ENCODE measurements around the gene METTL13.

The METTL13 gene

DNA sequence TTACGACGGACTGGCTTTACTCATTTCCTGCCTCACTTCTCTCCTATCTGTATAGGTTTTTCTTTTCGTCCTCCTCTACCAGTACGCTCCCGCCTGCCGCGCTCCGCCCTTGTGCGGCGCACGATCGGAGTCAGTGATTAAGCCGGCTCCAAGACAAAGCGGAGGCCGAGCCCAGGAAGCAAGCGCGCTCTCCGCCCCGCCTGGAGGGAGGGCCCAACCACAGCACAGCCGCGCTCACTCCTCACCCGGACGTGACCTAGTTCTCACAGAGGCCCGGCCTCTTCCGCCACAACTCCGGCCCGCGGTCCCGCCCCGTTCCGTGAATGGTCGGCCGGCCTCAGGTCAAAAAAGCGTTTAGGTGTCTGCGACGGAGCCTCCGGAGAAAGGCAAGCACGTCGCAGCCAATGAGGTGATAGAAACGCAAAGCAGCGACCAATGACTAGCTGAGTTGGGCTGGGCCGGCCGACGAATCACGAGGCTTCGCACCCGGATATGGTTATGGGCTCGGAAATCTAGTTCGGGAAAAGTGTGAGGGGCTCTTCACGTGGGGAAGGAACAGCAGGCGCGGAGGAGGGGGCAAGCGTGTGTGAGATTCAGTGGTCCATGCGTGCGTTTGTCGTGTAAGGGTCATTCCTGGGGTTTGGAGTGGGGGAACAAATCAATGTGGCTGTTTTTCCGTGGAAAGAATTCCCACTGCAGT, at the start of gene METTL13:
Gene METTL13 (plus strand): TSS at position 485 of the 700 bp plus-strand sequence. CDS start 308 bp downstream, outside the sequence.
- DNase-seq: peak; percentile 99

- DNase-seq: no peak
Observed at GRCh38 chr1:171736196-171736595, 45.3 kb upstream of the METTL13 start.

- DNase-seq: no peak
Observed at GRCh38 chr1:171738911-171739310, 42.5 kb upstream of the METTL13 start.

DNA sequence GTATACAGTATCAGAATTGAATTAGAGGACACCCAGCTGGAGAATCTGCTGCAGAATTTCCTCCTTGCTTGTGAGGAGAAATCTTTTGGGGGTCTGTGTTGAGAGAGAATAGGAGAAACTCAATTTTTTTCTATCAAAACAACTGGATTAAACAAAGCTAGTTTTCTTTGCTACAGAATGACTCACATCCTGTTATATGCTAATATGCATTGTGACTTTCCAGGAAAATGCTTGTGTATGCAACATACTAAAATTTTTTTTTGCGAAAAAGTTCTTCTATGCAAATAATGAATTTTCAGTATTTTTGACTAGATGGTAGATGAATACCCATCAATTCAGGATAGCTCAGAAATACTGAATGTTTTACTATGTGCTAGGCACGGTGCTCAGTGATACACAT, 41.8 kb upstream of the METTL13 start:
- DNase-seq: no peak

GRCh38 chr1:171740356-171740863, 41.0 kb upstream of the METTL13 start:
- DNase-seq: no peak

DNA sequence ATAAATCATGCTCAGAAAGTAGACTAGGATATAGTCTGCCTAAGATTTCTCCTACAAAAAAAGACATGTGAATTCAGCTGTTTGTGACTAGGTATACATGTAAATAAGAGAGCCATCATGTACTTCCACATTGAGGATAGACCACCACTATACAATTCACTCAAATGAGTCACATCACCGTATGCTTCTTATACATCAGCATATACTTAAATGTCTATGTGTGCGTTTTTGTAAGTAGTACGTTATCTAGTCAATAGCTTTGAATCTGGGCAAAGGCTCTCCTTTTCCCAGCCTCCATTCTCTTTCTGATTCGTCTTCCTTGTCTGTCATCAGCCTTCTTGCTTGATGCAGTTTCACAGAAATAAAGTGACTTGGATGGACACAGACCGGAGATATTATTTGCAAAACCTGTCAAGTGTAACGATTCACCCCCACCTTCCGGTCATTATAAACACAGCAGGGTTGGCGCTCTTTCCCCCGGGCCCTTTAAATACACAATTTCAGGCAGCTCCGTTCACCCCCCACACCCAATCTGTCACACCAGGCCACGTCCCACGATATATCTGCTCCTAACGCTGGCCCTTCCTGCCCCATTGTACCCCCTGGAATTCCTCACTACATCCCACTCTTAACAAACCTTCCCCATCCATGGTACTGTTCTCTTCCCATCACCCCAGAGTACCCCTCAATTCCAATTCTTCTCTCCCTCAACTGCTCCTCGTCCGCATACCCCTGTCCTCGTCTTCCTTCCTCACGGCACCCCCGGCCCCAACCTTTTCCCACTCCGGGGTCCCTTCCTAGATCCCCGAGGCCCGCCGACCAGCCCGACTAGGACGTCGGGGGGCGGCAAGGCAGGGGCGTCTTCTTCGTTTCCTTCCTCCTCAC, 40.2 kb upstream of the METTL13 start:
- DNase-seq: peak; percentile 12

GRCh38 chr1:171741872-171742576, 39.4 kb upstream of the METTL13 start, which contains the start of gene VAMP4:
VAMP4 (minus strand) TSS chr1:171742065; CDS start chr1:171738414, 3,651 bp downstream.
- DNase-seq: peak; percentile 74

GRCh38 chr1:171742577-171742922, 38.9 kb upstream of the METTL13 start:
- DNase-seq: no peak

DNA sequence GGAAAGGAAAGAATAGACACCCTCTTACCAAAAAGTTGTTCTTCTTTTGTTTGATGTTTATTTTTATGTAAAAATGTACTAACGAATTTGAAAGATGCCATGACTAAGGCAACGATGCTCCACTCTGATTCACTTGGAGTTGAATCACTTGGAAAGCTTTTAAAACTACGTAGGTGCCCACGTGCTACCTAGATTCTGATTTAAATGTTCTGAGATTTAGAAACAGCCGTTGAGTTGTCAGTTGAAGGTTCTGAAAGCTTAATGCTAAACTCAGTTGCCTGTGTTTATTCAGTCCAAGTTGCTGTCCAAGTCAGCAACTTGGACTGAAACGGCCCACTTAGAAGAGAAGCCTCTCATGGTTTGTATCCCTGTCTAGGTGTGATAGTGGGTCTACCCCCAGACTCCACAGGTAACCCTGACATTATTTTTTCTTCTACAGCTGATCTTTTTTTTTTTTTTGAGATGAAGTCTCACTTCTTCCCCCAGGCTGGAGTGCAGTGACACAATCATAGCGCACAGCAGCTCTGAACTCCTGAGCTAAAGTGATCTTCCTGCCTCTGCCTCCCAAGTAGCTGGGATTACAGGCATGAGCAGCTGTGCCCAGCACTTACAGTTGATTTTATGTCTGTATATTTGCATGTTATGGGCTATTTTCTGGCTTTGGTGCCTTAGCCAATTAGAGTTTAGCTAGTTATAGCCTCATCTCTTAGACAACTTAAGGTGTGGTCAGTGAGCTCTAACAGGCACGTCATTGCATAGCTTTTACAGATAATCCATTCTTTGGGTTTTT, 38.2 kb upstream of the METTL13 start:
- DNase-seq: no peak

DNA sequence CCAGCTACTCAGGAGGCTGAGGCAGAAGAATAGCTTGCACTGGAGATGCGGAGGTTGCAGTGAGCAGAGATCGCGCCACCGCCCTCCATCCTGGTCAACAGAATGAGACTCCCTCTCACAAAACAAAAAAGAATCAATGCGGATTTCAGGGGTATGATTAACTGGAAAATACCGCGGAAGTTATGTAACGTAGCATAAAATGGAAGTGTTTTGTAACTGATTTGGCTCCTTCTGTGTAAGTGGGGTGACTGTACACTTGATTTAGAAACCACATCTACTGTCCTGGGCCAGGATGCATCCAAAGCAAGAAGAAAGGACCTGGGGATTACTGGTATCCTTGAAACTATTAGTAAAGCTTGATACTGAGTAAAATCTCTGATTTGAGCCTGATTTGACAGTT, 36.5 kb upstream of the METTL13 start:
- DNase-seq: no peak

GRCh38 chr1:171748651-171749050, 32.8 kb upstream of the METTL13 start:
- no peak for DNase-seq

DNA sequence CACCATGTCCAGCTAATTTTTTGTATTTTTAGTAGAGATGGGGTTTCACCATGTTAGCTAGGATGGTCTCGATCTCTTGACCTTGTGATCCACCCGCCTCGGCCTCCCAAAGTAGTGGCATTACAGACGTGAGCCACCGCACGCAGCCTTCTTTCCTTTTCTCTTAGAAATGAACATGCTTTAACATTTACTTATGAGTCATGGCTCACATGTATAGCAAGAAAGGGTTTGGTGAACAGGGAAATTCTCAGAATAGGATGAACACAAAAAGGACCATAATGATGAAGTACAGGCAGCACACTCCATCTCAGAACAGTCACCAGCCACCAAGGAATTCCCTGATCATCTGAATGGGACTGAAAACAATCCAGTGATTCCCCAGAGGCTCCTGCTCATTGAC, 30.2 kb upstream of the METTL13 start:
- no peak for DNase-seq

DNA sequence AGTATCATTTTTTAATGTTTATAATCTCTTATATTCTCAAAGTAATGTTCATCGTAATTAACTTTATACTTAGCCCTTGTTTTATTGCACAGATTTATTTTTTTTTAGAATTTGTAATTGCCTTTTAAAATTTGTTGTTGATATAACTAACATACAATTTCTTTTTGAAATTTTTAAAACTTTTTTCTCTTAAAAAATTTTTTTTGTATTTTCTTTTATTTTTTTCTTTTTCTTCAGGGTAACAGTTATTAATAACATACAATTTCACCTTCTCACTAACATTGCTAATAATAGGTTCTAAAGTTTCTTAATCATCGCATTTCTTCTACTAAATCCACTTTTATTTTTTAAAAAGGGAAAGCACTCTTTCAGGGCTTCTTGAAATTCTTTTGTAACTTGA, 28.3 kb upstream of the METTL13 start:
- no peak for DNase-seq

DNA sequence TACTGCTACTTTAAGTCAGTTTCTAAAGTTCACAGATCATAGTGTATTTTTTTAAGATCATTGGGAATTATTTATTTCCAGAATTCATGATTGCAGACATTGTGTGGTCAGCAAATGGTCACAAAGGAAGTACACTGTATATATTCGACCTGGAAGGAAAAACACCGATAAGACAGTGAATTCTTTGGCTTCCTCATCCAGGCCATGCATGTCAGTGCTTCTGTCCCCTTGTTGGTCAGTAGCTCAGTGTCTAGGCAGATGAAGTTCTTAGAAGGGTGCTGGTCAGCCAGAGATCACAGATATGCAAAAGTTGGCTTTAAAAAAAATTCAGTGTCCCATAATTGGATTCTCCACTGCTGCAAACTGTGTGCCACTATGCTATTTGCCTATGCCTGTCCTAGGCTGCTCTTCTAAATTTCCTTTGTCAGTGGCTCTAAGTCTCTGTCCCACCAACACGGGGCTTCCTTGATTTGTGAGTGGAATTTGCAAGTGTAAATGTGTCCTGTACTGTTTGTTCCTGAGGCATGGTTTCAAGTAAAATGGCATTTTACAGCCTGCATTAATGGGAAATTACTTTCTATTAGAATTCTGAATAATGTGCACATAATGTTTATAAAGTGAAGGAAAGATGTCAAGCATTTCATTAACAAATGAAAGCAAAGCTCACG, 27.6 kb upstream of the METTL13 start:
- DNase-seq: no peak

- DNase-seq: no peak
Observed at GRCh38 chr1:171754353-171754705, 27.1 kb upstream of the METTL13 start.

- no peak for DNase-seq
Observed at GRCh38 chr1:171754971-171755370, 26.5 kb upstream of the METTL13 start.

DNA sequence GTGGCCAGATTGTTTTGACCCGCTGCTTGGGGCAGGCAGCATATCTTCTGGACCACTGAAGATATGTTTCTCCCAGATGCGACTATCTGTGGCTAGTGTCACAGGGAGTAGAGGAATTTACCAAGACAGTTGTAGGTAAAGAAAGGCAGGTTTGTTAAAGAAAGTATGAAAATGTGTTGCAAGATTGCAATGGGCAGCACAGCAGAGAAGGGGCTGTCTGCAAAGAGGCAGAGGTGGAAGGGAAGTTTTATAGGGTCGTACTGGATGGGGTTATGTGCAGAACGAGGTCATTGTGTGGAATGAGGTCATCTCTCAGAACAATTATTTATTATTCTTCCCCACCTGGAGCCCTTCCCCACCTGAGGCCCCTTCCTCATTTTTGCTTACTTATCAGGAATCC, 24.6 kb upstream of the METTL13 start:
- DNase-seq: no peak

- DNase-seq: no peak
Observed at GRCh38 chr1:171758011-171758410, 23.4 kb upstream of the METTL13 start.

DNA sequence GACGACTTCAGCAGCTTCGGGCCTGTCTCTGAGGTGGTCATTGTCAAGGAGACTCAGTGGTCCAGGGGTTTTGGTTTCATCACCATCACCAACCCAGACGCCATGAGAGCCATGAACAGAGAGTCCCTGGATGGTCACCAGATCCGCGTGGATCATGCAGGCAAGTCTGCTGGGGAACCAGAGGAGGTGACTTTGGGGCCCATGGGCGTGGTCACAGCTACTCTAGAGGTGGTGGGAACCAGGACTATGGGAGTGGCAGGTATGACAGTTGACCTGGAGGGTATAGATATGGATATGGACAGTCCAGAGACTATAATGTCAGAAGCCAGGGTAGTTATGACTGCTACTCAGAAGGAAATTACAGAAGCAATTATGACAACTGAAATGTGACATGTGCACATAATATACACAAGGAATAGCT, 19.3 kb upstream of the METTL13 start:
- no peak for DNase-seq

DNA sequence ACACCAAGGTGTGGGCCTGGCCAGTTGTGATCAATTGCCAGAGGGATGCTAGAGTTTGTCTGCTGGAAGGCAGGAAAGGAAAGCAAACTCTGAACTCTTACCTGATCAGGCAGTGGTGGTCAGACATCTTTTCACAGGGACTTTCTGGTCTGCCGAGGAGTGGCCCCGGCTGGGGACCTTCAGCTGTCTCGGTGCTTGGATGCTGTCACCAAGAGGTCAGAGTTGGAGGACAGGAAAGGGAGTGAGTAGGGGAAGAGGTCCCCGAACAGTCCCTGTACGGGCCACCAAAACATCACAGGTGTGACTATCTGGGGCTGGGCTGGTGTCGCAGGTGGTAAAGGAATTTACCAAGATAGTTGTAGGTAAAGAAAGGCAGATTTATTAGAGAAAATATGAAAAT, 17.7 kb upstream of the METTL13 start:
- no peak for DNase-seq

DNA sequence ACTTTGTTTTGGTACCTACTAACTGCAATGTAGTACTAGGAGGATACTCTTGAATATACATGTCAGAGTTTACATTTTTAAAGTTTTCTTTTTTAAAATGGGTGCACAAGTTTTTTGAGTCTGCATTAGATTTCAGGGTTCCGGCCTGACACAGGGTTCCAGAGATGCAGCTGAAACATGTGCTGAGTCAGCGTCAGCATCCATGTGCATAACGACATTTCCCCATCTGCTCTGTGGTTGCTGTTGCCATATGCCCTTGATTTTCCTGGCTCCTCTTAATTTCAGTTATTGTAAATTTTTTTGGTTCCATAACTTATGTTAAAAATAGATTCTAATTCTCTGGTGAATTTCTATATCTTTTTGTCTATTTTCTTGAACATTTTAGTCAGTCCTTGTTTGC, 12.3 kb upstream of the METTL13 start:
- peak; percentile 43 for DNase-seq

- no peak for DNase-seq
Observed at GRCh38 chr1:171769754-171770153, 11.7 kb upstream of the METTL13 start.
